ENCODE measurements around the gene EIF4G3.

DNA sequence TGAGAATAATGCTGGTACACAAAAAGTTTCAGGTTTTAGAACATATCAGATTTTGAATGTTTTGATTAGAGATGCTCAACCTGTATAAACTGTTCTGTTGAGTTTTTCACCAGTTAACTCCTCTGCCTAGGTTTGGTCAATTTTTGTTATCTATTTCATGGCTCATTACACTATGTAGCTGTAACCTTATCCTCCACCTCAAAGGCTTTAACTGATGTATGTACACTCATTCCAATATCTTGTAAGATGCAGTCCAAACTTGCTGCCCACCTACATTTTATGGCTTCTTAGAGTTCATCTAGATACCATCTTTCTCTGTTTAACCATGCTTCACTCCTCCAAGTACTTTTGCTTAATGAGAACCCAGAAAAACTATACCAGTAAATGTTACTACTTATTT is 107.8 kb downstream of the EIF4G3 start:
- TF ChIP-seq, protein P1, sequence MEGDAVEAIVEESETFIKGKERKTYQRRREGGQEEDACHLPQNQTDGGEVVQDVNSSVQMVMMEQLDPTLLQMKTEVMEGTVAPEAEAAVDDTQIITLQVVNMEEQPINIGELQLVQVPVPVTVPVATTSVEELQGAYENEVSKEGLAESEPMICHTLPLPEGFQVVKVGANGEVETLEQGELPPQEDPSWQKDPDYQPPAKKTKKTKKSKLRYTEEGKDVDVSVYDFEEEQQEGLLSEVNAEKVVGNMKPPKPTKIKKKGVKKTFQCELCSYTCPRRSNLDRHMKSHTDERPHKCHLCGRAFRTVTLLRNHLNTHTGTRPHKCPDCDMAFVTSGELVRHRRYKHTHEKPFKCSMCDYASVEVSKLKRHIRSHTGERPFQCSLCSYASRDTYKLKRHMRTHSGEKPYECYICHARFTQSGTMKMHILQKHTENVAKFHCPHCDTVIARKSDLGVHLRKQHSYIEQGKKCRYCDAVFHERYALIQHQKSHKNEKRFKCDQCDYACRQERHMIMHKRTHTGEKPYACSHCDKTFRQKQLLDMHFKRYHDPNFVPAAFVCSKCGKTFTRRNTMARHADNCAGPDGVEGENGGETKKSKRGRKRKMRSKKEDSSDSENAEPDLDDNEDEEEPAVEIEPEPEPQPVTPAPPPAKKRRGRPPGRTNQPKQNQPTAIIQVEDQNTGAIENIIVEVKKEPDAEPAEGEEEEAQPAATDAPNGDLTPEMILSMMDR (IDR thresholded peaks at IDR 0.05) = no peak
- no peak for TF ChIP-seq POLR2A (IDR thresholded peaks at IDR 0.05)

All from lower leg skin (tissue), 3 donors.